Right renal cortex interstitium (tissue), 3 donors: Measurements from ENCODE around the gene PRSS37. TPM values are rescaled to one million over a fixed set of nuclear protein-coding genes. Genes with fewer than 3 reads are reported as not detected.
"Not testable (repeated sequence)": the region's sequence is repeated elsewhere in the genome, so short reads cannot be mapped to it uniquely, and the experiment has no call there.

Experiments
- DNase-seq, 3 donors: peaks; one replicate each; pipeline ENCODE4 v3.0.0-alpha.2; 2013; ENCODE audit warnings: low read depth in 3 of 3, low spot score in 2 of 3
- polyA plus RNA-seq, 3 donors: library from polyadenylated mRNA; unstranded; fragments of 120-200 nt; gene quantifications; one replicate each; pipeline ENCODE4 v1.2.1, GENCODE V29; 2013; ENCODE audit not compliant: insufficient read length in 3 of 3

The PRSS37 gene
- under 1 TPM in 1 of 3 donors, not detected in 2; 0.08 TPM for polyA plus RNA-seq

GRCh38 chr7:141841385-141841784 lies at the start of gene PRSS37:
PRSS37 (minus strand) TSS chr7:141841485; CDS start chr7:141841049, 436 bp downstream.
- DNase-seq: no peak

GRCh38 chr7:141889321-141889720 lies 48.0 kb upstream of the PRSS37 start:
- no peak for DNase-seq

- no peak for DNase-seq
These were observed 43.4 kb upstream of the PRSS37 start for GRCh38 chr7:141884539-141885225.

- no peak for DNase-seq
These were observed 39.7 kb upstream of the PRSS37 start for GRCh38 chr7:141880960-141881359.

GRCh38 chr7:141877365-141877764 lies 36.1 kb upstream of the PRSS37 start:
- DNase-seq: no peak

- DNase-seq: no peak
These were observed 35.1 kb upstream of the PRSS37 start for GRCh38 chr7:141876371-141876770.

- no peak for DNase-seq
These were observed 34.2 kb upstream of the PRSS37 start for GRCh38 chr7:141875453-141875852.

GRCh38 chr7:141874787-141875186 lies 33.5 kb upstream of the PRSS37 start:
- DNase-seq: no peak

GRCh38 chr7:141872931-141873330 lies 31.6 kb upstream of the PRSS37 start:
- no peak for DNase-seq

GRCh38 chr7:141866974-141867373 lies 25.7 kb upstream of the PRSS37 start:
- no peak for DNase-seq

- no peak for DNase-seq
These were observed 23.6 kb upstream of the PRSS37 start for GRCh38 chr7:141864765-141865447.

GRCh38 chr7:141860207-141860606 lies 18.9 kb upstream of the PRSS37 start:
- no peak for DNase-seq

- no peak for DNase-seq
These were observed 6.7 kb upstream of the PRSS37 start for GRCh38 chr7:141847996-141848395.

GRCh38 chr7:141844256-141844655 lies 3.0 kb upstream of the PRSS37 start:
- DNase-seq: no peak

- DNase-seq: no peak
These were observed 1.6 kb upstream of the PRSS37 start for GRCh38 chr7:141842904-141843303.

GRCh38 chr7:141840708-141841107 lies 577 bp downstream of the PRSS37 start:
- no peak for DNase-seq

- no peak for DNase-seq
These were observed 2.0 kb downstream of the PRSS37 start for GRCh38 chr7:141839256-141839655.

GRCh38 chr7:141838581-141838980 lies 2.7 kb downstream of the PRSS37 start:
- no peak for DNase-seq

GRCh38 chr7:141837683-141838082 lies 3.6 kb downstream of the PRSS37 start:
- no peak for DNase-seq

GRCh38 chr7:141822432-141822831 lies 18.9 kb downstream of the PRSS37 start:
- DNase-seq: not testable (repeated sequence)

- DNase-seq: no peak
These were observed 21.2 kb downstream of the PRSS37 start for GRCh38 chr7:141820067-141820466.

- DNase-seq: no peak
These were observed 48.8 kb downstream of the PRSS37 start for GRCh38 chr7:141792526-141792925.
